Measurements from ENCODE around the gene CAPZB. TPM values are rescaled to one million over a fixed set of nuclear protein-coding genes. Genes with fewer than 3 reads are reported as not detected.

The CAPZB gene
- total and polyA plus RNA-seq, 7 donors, result 179 to 284 (median 224) TPM

DNA sequence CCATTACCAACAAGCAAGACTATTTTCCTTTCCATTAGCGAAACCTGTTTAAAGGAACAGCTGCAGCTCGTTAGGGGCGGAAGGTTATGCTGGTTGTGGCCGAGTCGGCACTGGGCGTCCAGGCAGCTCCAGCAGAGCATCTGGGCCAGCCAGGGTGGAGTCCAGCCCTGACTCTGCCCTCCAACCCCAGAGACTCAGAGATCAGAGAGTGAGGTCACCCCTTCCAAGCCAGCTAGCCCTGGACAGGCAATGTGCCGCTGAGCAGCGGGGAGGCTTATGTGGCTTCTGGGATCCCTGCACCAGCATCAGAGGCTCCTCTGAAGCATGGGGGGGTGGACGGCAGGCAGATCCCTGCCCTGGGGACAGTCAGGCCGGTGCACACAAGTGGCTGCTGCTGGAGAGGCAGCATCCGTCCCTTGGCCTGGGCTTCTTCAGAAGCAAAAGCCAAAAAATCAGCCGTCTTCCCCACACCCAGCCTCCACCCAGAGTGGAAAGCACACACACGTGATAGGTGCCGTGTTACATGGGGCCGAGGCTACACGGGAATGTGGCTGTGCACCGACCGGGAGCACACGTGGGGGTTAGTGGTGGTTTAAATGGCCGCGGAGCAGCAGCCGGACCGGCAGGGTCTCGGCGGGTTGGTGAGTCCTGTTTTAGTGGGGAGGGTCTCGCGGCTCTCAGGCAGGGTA lies 143.1 kb downstream of the CAPZB start:
- no peak for ATAC-seq
- 70 to 74% (median 74%) methylated on average over 27 of the region's 27 CpGs for WGBS, 3 donors
- Histone ChIP-seq H3K4me1 (no peaks in the 10 kb centered on the region), H3K4me3 (no peak overlapping the region), H3K9me3 (no peaks in the 10 kb centered on the region), H3K27ac (no peak overlapping the region), H3K27me3 (ENCODE audit: insufficient read depth in 3 of 3, low read length in 2 of 3) (no peaks in the 10 kb centered on the region), H3K36me3 (ENCODE audit: insufficient read depth in 1 of 2, low read depth in 1 of 2) (peaks cover 3 to 68% of the 10 kb centered on the region in 2 donors)
- TF ChIP-seq, protein P1, sequence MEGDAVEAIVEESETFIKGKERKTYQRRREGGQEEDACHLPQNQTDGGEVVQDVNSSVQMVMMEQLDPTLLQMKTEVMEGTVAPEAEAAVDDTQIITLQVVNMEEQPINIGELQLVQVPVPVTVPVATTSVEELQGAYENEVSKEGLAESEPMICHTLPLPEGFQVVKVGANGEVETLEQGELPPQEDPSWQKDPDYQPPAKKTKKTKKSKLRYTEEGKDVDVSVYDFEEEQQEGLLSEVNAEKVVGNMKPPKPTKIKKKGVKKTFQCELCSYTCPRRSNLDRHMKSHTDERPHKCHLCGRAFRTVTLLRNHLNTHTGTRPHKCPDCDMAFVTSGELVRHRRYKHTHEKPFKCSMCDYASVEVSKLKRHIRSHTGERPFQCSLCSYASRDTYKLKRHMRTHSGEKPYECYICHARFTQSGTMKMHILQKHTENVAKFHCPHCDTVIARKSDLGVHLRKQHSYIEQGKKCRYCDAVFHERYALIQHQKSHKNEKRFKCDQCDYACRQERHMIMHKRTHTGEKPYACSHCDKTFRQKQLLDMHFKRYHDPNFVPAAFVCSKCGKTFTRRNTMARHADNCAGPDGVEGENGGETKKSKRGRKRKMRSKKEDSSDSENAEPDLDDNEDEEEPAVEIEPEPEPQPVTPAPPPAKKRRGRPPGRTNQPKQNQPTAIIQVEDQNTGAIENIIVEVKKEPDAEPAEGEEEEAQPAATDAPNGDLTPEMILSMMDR (IDR thresholded peaks at IDR 0.05), result no peak
- intact Hi-C loops (cut with DNase I), result loop anchor here in 1 of 2 donors (2.0 kb wide), 1 partner anchor 315 kb away; no protein-coding TSS in a partner anchor
- peak; percentile 53 to 77 for DNase-seq

DNA sequence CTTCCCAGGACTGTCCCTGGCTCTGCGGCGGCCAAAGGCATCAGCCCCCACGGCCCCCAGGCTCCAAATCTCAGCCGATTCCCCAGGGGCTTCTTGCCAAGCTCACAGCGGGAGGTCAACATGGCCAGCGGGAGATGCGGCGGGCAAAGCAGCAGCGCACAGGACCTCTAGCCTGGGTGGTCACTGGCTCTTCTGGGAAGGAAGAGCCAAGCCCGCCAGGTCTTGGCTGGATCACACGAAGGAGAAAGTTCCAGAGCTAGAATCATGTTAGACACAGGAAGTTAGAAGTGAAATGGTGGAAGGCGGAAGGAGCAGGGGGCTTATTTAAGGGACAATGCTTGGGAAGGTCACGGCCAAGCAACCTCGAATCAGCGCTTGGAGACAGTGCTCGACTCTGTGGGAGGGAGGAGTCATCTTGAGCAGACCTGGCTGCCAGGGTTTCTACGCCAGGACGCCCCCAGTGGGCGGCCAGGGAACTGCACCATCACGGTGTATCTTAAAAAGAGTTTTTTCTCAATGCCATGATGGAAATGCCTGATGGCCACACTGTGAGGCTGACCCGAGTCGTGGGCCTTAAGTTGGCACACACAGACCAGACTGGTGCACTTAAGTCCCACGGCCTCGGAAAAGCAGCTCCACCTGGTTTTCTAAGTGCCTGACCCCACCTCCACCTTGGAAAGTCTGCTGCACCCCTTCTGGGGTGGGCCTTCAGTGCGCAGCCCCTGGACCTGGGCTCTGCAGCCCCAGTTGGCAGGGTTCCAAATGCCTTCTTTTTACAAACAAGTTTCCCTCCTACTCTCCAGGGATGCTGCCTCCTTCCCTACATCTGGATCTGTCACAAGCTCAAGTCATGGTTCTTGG lies 143.9 kb downstream of the CAPZB start:
- intact Hi-C loops (cut with DNase I), result loop anchor here in 1 of 2 donors (2.0 kb wide), 1 partner anchor 315 kb away; no protein-coding TSS in a partner anchor
- Histone ChIP-seq H3K4me1 (no peaks in the 10 kb centered on the region), H3K27me3 (ENCODE audit: insufficient read depth in 3 of 3, low read length in 2 of 3) (no peaks in the 10 kb centered on the region), H3K9me3 (no peaks in the 10 kb centered on the region), H3K36me3 (ENCODE audit: insufficient read depth in 1 of 2, low read depth in 1 of 2) (peaks cover 3 to 68% of the 10 kb centered on the region in 2 donors), H3K27ac (no peak overlapping the region), H3K4me3 (no peak overlapping the region)
- peak; percentile 77 to 85 for DNase-seq
- WGBS, 3 donors, result 60 to 63% (median 61%) methylated on average over 25 of the region's 25 CpGs
- TF ChIP-seq, protein P1 (IDR thresholded peaks at IDR 0.05), result peak; percentile 82
- peak; percentile 52 to 72 (median 62) for ATAC-seq

GRCh38 chr1:19340387-19340937 lies 144.9 kb downstream of the CAPZB start:
- WGBS, 3 donors, result 93 to 96% (median 94%) methylated on average over 14 of the region's 14 CpGs
- H3K9me3 ChIP-seq, result no peaks in the 10 kb centered on the region
- TF ChIP-seq, protein P1 (IDR thresholded peaks at IDR 0.05), result no peak
- H3K27me3 ChIP-seq (ENCODE audit: insufficient read depth in 3 of 3, low read length in 2 of 3), result no peaks in the 10 kb centered on the region
- no peaks in the 10 kb centered on the region for H3K4me1 ChIP-seq
- H3K27ac ChIP-seq, result no peak overlapping the region
- DNase-seq, result no peak
- ATAC-seq, result no peak
- H3K4me3 ChIP-seq, result no peak overlapping the region
- intact Hi-C loops (cut with DNase I), result no loop called here
- peaks cover 3 to 67% of the 10 kb centered on the region in 2 donors for H3K36me3 ChIP-seq (ENCODE audit: insufficient read depth in 1 of 2, low read depth in 1 of 2)

DNA sequence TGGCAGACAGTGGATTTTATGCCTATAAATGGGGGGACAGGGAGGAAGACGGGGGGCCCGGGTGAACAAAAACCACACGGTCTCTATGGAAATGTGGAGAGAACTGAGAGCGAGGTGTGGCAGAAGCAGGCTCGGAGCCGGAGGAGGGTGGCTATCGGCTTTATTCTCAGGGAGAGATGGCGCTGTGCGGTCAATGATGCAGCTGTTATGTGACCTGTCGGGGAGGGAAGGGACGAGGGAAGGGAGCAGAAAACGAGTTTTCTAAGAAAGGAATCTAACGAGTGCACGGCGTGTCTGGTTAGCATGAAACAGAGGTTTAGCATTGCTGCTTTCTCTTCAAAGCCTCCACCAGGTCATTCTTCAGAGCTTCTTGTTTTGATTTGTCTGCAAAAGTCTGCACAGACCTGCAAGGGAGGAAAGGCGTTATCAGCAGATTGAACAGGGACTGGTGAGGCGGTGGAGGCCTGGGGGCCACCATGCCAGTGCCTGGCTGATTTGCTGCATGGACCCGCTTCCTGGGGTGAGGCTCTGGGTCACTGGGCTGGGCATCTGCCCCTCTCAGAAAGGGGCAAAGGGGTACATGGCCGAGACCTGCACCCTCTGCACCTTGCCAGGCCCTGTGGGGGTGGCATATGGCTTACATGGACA lies 146.0 kb downstream of the CAPZB start:
- ATAC-seq (no peak), DNase-seq (no peak)
- Histone ChIP-seq H3K27ac (no peak overlapping the region), H3K9me3 (no peaks in the 10 kb centered on the region), H3K36me3 (ENCODE audit: insufficient read depth in 1 of 2, low read depth in 1 of 2) (peaks cover 3 to 59% of the 10 kb centered on the region in 2 donors), H3K27me3 (ENCODE audit: insufficient read depth in 3 of 3, low read length in 2 of 3) (no peaks in the 10 kb centered on the region), H3K4me3 (no peak overlapping the region), H3K4me1 (no peaks in the 10 kb centered on the region)
- 87 to 90% (median 88%) methylated on average over 19 of the region's 19 CpGs for WGBS, 3 donors
- intact Hi-C loops (cut with DNase I), result no loop called here
- TF ChIP-seq, protein P1 (IDR thresholded peaks at IDR 0.05), result no peak
